A549 treated with Hydrocortisone at 1 μM for 4 hours (cell line): Measurements from ENCODE around the gene SLC25A6. TPM values are rescaled to one million over a fixed set of nuclear protein-coding genes. Genes with fewer than 3 reads are reported as not detected.

ENCODE experiments used
- total RNA-seq: library from RNA; stranded (reverse); fragments of 200-300 nt; extraction: Qiagen RNA extraction; gene quantifications from 5 replicates; pipeline ENCODE4 v1.2.3, GENCODE V29; 2022

Gene SLC25A6
- 412 to 467 TPM (median 445 TPM) in 5 replicates for total RNA-seq

GRCh38 chrX:1391707-1392375, at the start of gene SLC25A6:
SLC25A6 (minus strand) TSS chrX:1392113; CDS start chrX:1392009, 104 bp downstream.

GRCh38 chrX:1336331-1336943, 55.5 kb downstream of the SLC25A6 start, which contains the start of gene IL3RA:
IL3RA (plus strand) TSS chrX:1336785; CDS start chrX:1341766, 4,981 bp downstream.

Other genes with a start within 250 kb of the SLC25A6 start
- gene CRLF2, start 179.5 kb downstream of the SLC25A6 start, total RNA-seq, result 0.62 to 0.90 TPM (median 0.76 TPM) in 5 replicates
- 2.2 to 5.1 TPM (median 3.4 TPM) in 5 replicates for gene CSF2RA, start 123.3 kb downstream of the SLC25A6 start, total RNA-seq
- 0.16 to 0.23 TPM (median 0.22 TPM) in 5 replicates for gene IL3RA, start 55.3 kb downstream of the SLC25A6 start, total RNA-seq
- gene ASMTL, start 60.8 kb upstream of the SLC25A6 start, total RNA-seq, result 17.2 to 21.0 TPM (median 20.3 TPM) in 5 replicates
- gene P2RY8, start 145.1 kb upstream of the SLC25A6 start, total RNA-seq, result 0.02 to 0.06 TPM (median 0.05 TPM) in 3 of 5 replicates, not detected in the others
- 30.4 to 36.7 TPM (median 35.4 TPM) in 5 replicates for gene AKAP17A, start 199.5 kb upstream of the SLC25A6 start, total RNA-seq
- 0.15 to 0.25 TPM (median 0.17 TPM) in 5 replicates for gene ASMT, start 222.9 kb upstream of the SLC25A6 start, total RNA-seq